BJ (cell line): ENCODE measurements around the gene PSD4. TPM values are rescaled to one million over a fixed set of nuclear protein-coding genes. Genes with fewer than 3 reads are reported as not detected.

Experiments
- CTCF ChIA-PET: fragments of 350-600 bp; formaldehyde crosslinking; extraction: SDS; loops from one replicate; lab custom pipeline; 2021; ENCODE audit warnings: antibody characterized with exemption, inconsistent platforms; lab: Yijun Ruan, JAX
- POLR2A ChIA-PET: fragments of 300-600 bp; sonication (Branson Sonifier 250); formaldehyde crosslinking; extraction: SDS; loops from one replicate; lab custom pipeline; 2021; ENCODE audit warnings: antibody characterized with exemption; lab: Charles Lee
- DNase-seq: peaks from one replicate; pipeline ENCODE4 v3.0.0-alpha.2; 2011; ENCODE audit warnings: low read depth
- H3K27me3 ChIP-seq: 2 replicates; pipeline ENCODE4 v1.6.0; 2011; ENCODE audit warnings: low read length; ENCODE audit not compliant: control insufficient read depth, insufficient read depth
- H3K36me3 ChIP-seq: 2 replicates; pipeline ENCODE4 v1.5.1; 2011; ENCODE audit warnings: low read length; ENCODE audit not compliant: control insufficient read depth, insufficient read depth
- H3K4me3 ChIP-seq: 2 replicates; pipeline ENCODE4 v1.5.1; 2011; ENCODE audit warnings: low read depth, mild to moderate bottlenecking, control low read depth, low read length
- polyA plus RNA-seq: library from polyadenylated mRNA; depleted of rRNA; stranded (reverse); fragments of >200 nt; gene quantifications from 2 replicates; pipeline ENCODE4 v1.2.3, GENCODE V29; 2011
- TF ChIP-seq, protein P1 (sequence below): IDR thresholded peaks from 2 replicates; pipeline ENCODE4 v1.5.1; 2011; ENCODE audit warnings: low read depth, mild to moderate bottlenecking, control low read depth, inconsistent platforms, low read length, moderate library complexity; ENCODE audit not compliant: insufficient read depth

Gene PSD4
- polyA plus RNA-seq, 1 experiment, result 1.9 TPM

DNA sequence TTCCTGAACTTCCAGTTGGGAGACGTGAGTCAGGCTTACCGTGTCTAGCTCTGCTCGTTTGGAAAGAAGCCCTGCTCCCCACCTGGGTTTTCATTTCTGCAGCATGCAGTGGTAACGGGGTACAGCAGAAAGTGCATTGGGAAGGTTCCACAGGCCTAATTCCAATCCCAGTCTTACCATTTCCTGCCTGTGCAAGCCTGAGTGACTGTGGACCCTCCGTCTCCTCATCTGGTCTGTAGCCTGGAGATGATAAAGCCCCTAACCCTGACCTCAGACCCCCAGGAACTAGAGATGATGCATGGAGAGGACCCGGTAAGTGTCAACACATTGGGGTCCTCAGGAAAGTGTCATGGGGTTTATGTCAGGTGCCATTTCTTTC lies 5.8 kb upstream of the PSD4 start:
- no peak overlapping the region for H3K4me3 ChIP-seq
- H3K27me3 ChIP-seq, result no peaks in the 10 kb centered on the region
- ChIA-PET POLR2A (no interaction called here), CTCF (interaction anchor here (0.8 to 1.4 kb wide), 3 partner anchors 12 to 31 kb away, joined by 3 to 4 read pairs (median 3); no protein-coding TSS in a partner anchor)
- TF ChIP-seq, protein P1, sequence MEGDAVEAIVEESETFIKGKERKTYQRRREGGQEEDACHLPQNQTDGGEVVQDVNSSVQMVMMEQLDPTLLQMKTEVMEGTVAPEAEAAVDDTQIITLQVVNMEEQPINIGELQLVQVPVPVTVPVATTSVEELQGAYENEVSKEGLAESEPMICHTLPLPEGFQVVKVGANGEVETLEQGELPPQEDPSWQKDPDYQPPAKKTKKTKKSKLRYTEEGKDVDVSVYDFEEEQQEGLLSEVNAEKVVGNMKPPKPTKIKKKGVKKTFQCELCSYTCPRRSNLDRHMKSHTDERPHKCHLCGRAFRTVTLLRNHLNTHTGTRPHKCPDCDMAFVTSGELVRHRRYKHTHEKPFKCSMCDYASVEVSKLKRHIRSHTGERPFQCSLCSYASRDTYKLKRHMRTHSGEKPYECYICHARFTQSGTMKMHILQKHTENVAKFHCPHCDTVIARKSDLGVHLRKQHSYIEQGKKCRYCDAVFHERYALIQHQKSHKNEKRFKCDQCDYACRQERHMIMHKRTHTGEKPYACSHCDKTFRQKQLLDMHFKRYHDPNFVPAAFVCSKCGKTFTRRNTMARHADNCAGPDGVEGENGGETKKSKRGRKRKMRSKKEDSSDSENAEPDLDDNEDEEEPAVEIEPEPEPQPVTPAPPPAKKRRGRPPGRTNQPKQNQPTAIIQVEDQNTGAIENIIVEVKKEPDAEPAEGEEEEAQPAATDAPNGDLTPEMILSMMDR, result no peak
- no peaks in the 10 kb centered on the region for H3K36me3 ChIP-seq
- DNase-seq, result no peak

DNA sequence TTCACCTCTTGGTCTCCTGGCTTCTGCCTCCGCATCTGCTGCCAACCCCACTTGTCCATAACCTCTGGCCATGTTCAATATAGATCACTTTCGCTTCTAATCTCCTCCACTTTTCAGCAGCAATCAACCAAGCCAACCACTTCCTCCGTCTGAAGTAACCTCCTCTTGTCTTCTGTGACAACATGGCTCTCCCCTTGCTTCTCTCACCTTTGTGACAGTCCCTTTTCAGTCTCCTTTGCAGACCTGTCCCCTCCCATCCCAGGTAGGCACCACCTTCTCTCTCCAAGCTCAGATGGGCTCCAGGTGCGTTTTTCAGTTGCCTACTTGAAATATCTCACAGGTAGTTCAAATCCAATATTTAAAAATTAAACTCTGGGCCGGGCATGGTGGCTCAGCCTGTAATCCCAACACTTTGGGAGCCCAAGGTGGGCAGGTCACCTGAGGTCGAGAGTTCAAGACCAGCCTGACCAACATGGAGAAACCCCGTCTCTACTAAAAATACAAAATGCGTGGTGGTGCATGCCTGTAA lies 4.7 kb upstream of the PSD4 start:
- no peaks in the 10 kb centered on the region for H3K27me3 ChIP-seq
- TF ChIP-seq, protein P1, result no peak
- no peak overlapping the region for H3K4me3 ChIP-seq
- H3K36me3 ChIP-seq, result no peaks in the 10 kb centered on the region
- ChIA-PET POLR2A (no interaction called here), CTCF (no interaction called here)
- DNase-seq, result no peak

DNA sequence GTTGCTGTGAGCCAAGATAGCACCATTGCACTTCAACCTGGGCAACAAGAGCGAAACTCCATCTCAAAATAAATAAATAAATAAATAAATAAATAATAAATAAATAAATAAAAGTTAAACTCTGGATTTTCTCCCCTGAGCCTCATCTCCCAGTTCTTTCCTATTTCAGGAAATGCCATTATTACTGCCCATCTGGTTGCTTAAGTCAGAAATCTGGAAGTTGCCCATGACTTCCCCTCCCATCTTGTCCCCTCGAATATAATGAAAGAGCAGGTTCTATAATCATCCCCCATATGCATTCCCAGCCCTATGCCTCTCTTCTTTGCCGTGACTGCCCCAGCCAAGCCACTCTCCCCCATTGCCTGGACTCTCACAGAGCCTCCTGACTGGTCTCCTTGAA lies 4.2 kb upstream of the PSD4 start:
- H3K4me3 ChIP-seq, result no peak overlapping the region
- ChIA-PET CTCF (no interaction called here), POLR2A (no interaction called here)
- no peaks in the 10 kb centered on the region for H3K36me3 ChIP-seq
- H3K27me3 ChIP-seq, result no peaks in the 10 kb centered on the region
- TF ChIP-seq, protein P1, result no peak
- no peak for DNase-seq

DNA sequence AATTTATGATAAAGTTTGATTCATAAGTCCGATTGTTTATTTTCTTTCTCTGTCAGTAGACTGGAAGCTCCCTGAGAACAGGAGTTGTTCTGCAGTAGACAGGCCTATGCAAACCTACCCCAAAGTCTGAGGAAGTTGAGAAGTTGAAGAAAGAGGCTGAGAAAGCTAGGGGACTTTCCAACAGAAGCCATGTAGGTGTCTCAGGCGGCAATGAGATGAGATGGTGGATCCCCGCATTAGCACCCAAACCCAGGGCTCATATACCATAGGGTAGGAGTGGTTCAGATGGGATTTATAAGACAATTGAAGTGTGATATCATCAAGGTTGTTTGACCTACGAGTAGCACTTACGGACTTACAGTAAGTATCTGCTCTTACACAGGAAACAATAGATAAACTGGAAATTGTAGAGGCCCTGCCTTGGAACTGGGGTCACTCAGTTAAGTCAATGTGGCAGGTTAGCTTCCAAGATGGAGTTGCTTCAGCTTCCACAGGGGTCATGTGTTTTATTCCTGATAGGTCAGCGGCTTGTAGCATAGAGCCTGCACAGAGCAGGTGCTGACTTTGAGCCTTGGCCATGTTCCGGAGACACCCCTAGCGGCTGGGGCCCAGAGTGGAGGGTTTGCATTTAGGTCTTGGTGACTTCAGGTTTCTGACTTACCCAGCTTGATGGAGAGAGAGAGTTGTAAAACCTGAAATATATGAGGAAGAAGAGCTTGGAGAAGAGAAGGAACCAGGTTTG lies 2.3 kb upstream of the PSD4 start:
- CTCF ChIA-PET, result interaction anchor here (1.3 to 2.9 kb wide), 2 partner anchors 28 to 31 kb away, joined by 4 to 12 read pairs; no protein-coding TSS in a partner anchor
- DNase-seq, result no peak

More for the DNA sequence above, 2.3 kb upstream of the PSD4 start:
- Histone ChIP-seq H3K36me3 (no peaks in the 10 kb centered on the region), H3K4me3 (no peak overlapping the region), H3K27me3 (no peaks in the 10 kb centered on the region)
- TF ChIP-seq, protein P1, result no peak
- POLR2A ChIA-PET, result no interaction called here
